Thyroid gland (tissue), 4 donors: ENCODE data around the gene PARL. TPM values are rescaled to one million over a fixed set of nuclear protein-coding genes. Genes with fewer than 3 reads are reported as not detected.

Experiments used
- DNase-seq, 2 donors: peaks; one replicate each; pipeline ENCODE4 v3.0.0-alpha.2; 2019
- H3K27ac ChIP-seq, 3 donors: fragments of 200-600 bp; sonication (generic); 1 replicate in 2 of 3; 2 replicates in 1 of 3; pipeline ENCODE4 v1.5.1; 2016 to 2019; ENCODE audit warnings: mild to moderate bottlenecking in 1 of 3, moderate library complexity in 1 of 3
- H3K27me3 ChIP-seq: fragments of 200-600 bp; sonication (generic); one replicate; pipeline ENCODE4 v1.5.1; 2019
- H3K36me3 ChIP-seq, 2 donors: fragments of 200-600 bp; sonication (generic); one replicate each; pipeline ENCODE4 v1.5.1; 2016 to 2019
- H3K4me1 ChIP-seq, 2 donors: fragments of 200-600 bp; sonication (generic); one replicate each; pipeline ENCODE4 v1.5.1; 2017 to 2019
- H3K4me3 ChIP-seq, 3 donors: fragments of 200-600 bp; sonication (generic); replicated peaks in 1 of 3; 1 replicate in 2 of 3; 2 replicates in 1 of 3; pipeline ENCODE4 v1.5.1; 2016; ENCODE audit warnings: mild to moderate bottlenecking in 1 of 3
- H3K9me3 ChIP-seq: fragments of 200-600 bp; sonication (generic); one replicate; pipeline ENCODE4 v1.5.1; 2017
- CTCF ChIP-seq, 6 experiments: fragments of 200-600 bp in 3 of 6; fragments of 450-650 bp in 3 of 6; sonication (generic) in 3 of 6; IDR thresholded peaks; one replicate each; pipeline ENCODE4 v1.5.1; 2016 to 2019; ENCODE audit warnings: antibody characterized with exemption in 6 of 6, mild to moderate bottlenecking in 2 of 6, inconsistent platforms in 1 of 6, moderate library complexity in 1 of 6
- POLR2A ChIP-seq, 2 donors: fragments of 450-650 bp; IDR thresholded peaks; one replicate each; pipeline ENCODE4 v1.6.1; 2017; ENCODE audit warnings: antibody characterized with exemption in 2 of 2, mild to moderate bottlenecking in 2 of 2, moderate library complexity in 1 of 2
- WGBS, 2 donors: methylation state at CpG; one replicate each; pipeline ENCODE4 v1.1.5; 2017; 5-methylcytosine and 5-hydroxymethylcytosine counted together
- intact Hi-C: fragments of 100-400 bp; cut with DNase I; formaldehyde crosslinking; loops from one replicate; pipeline ENCODE4 v1.15.1; 2023
- total RNA-seq, 4 donors: library from RNA; depleted of rRNA; stranded (reverse); fragments of >200 nt; gene quantifications; one replicate each; pipeline ENCODE4 v1.2.3, GENCODE V29; 2016

The PARL gene
- total RNA-seq, 4 donors from 2014 or later: 33.8 to 52.0 (median 42.6) TPM

DNA sequence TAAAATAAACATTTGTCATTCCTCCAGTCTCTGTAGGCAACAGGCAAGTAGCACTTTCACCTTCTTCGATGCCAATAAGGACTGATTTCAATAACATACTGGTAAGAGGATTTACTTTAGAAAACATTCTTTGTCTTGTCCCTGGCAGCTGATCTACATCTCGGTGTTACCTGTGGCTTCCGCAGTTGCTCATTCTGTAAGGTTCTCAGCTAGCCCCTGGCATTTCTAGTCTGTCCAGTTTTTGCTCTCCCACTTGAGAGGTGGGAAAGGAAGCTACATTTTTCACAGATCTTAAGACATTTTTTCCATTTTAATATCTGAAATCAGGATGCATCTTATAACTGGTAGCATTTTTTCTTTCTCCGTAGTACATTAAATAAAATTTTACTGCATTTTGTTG, 39.6 kb downstream of the PARL start:
- intact Hi-C loops: no loop called here
- H3K4me3 ChIP-seq: no peak overlapping the region
- 88 to 91% methylated on average over 4 of the region's 4 CpGs for WGBS, 2 donors
- no peaks in the 10 kb centered on the region for H3K9me3 ChIP-seq
- H3K27me3 ChIP-seq: no peaks in the 10 kb centered on the region
- H3K27ac ChIP-seq: no peak overlapping the region
- H3K4me1 ChIP-seq: no peaks in the 10 kb centered on the region
- H3K36me3 ChIP-seq: peaks cover 27 to 40% of the 10 kb centered on the region in 2 donors
- DNase-seq: no peak
- no peak for TF ChIP-seq CTCF (IDR thresholded peaks at IDR 0.05)
- TF ChIP-seq POLR2A (IDR thresholded peaks at IDR 0.05): no peak

- Histone ChIP-seq H3K27me3 (no peaks in the 10 kb centered on the region), H3K27ac (no peak overlapping the region), H3K9me3 (no peaks in the 10 kb centered on the region), H3K36me3 (peaks cover 30 to 45% of the 10 kb centered on the region in 2 donors), H3K4me1 (no peaks in the 10 kb centered on the region), H3K4me3 (no peak overlapping the region)
- no peak for TF ChIP-seq CTCF (IDR thresholded peaks at IDR 0.05)
- no peak for TF ChIP-seq POLR2A (IDR thresholded peaks at IDR 0.05)
- 93 to 98% methylated on average over 2 of the region's 2 CpGs for WGBS, 2 donors
- intact Hi-C loops: no loop called here
- DNase-seq: no peak
These were observed 40.1 kb downstream of the PARL start for GRCh38 chr3:183844606-183845005.

DNA sequence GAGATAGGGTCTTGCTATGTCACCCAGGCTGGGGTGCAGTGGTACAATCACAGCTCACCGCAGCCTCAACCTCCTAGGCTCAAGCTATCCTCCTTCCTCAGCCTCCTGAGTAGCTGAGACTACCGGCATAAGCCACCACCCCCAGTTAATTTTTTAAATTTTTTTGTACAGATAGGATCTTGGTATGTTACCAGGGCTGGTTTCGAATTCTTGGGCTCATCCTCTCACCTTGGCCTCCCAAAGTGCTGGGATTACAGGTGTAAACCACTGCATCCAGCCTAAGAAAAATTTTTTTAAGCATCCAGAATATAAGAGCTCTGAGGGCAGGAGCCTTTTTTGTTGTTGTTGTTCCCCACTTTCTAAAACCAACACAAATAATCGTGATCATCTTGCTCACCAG, 44.9 kb downstream of the PARL start:
- Histone ChIP-seq H3K9me3 (no peaks in the 10 kb centered on the region), H3K36me3 (peaks cover 40 to 45% of the 10 kb centered on the region in 2 donors), H3K4me3 (no peak overlapping the region), H3K27me3 (no peaks in the 10 kb centered on the region), H3K27ac (no peak overlapping the region), H3K4me1 (no peaks in the 10 kb centered on the region)
- WGBS, 2 donors: 96 to 98% methylated on average over 4 of the region's 4 CpGs
- TF ChIP-seq CTCF (IDR thresholded peaks at IDR 0.05) (no peak), POLR2A (IDR thresholded peaks at IDR 0.05) (no peak)
- DNase-seq: no peak
- intact Hi-C loops: no loop called here

GRCh38 chr3:183837894-183838293, 46.8 kb downstream of the PARL start:
- WGBS, 2 donors: 94 to 99% methylated on average over 3 of the region's 3 CpGs
- Histone ChIP-seq H3K36me3 (peaks cover 41 to 51% of the 10 kb centered on the region in 2 donors), H3K27me3 (no peaks in the 10 kb centered on the region), H3K27ac (no peak overlapping the region), H3K4me1 (no peaks in the 10 kb centered on the region), H3K9me3 (no peaks in the 10 kb centered on the region), H3K4me3 (no peak overlapping the region)
- TF ChIP-seq POLR2A (IDR thresholded peaks at IDR 0.05): no peak
- no peak for TF ChIP-seq CTCF (IDR thresholded peaks at IDR 0.05)
- intact Hi-C loops: no loop called here
- DNase-seq: no peak

- TF ChIP-seq POLR2A (IDR thresholded peaks at IDR 0.05): no peak
- no peak for TF ChIP-seq CTCF (IDR thresholded peaks at IDR 0.05)
- H3K4me1 ChIP-seq: no peaks in the 10 kb centered on the region
- intact Hi-C loops: no loop called here
- H3K36me3 ChIP-seq: peaks cover 43 to 52% of the 10 kb centered on the region in 2 donors
- no peak for DNase-seq
- no peak overlapping the region for H3K4me3 ChIP-seq
- H3K9me3 ChIP-seq: no peaks in the 10 kb centered on the region
- WGBS, 2 donors: 92 to 96% methylated on average over 9 of the region's 9 CpGs
- H3K27me3 ChIP-seq: no peaks in the 10 kb centered on the region
- no peak overlapping the region for H3K27ac ChIP-seq
These were observed 47.3 kb downstream of the PARL start for GRCh38 chr3:183837390-183837789.
